Prostate gland (tissue), 2 donors: ENCODE results near the gene DTX1.

ENCODE experiments used
- CTCF ChIP-seq, 4 experiments: fragments of 200-600 bp in 2 of 4; fragments of 450-650 bp in 2 of 4; sonication (generic) in 2 of 4; IDR thresholded peaks; 1 replicate in 3 of 4; 2 replicates in 1 of 4; pipeline ENCODE4 v1.5.1; 2016 to 2019; ENCODE audit warnings: antibody characterized with exemption in 4 of 4, mild to moderate bottlenecking in 2 of 4, moderate library complexity in 2 of 4
- POLR2A ChIP-seq: fragments of 450-650 bp; IDR thresholded peaks from one replicate; pipeline ENCODE4 v1.6.1; 2016; ENCODE audit warnings: antibody characterized with exemption, mild to moderate bottlenecking
- POLR2AphosphoS5 ChIP-seq: sonication (generic); formaldehyde crosslinking; IDR thresholded peaks from one replicate; pipeline ENCODE4 v1.6.1; 2017; ENCODE audit warnings: antibody characterized with exemption

GRCh38 chr12:113049976-113050742, 6.4 kb upstream of the DTX1 start:
- TF ChIP-seq POLR2A, result no peak
- peak in 1 of 4 experiments; percentile 10 for TF ChIP-seq CTCF (IDR thresholded peaks at IDR 0.05)
- no peak for TF ChIP-seq POLR2AphosphoS5
